Peyer's patch (tissue), 4 donors: ENCODE measurements around the gene TMEM81. TPM values are rescaled to one million over a fixed set of nuclear protein-coding genes. Genes with fewer than 3 reads are reported as not detected.
A peak's percentile ranks its signal among the peaks of the same experiment; 100 is the strongest.

ENCODE experiments used
- DNase-seq, 3 donors: peaks; one replicate each; pipeline ENCODE4 v3.0.0-alpha.2; 2017 to 2019
- H3K27ac ChIP-seq, 4 donors: fragments of 200-600 bp; sonication (generic); one replicate each; pipeline ENCODE4 v1.5.1; 2016 to 2019
- H3K27me3 ChIP-seq, 2 donors: fragments of 200-600 bp; sonication (generic); one replicate each; pipeline ENCODE4 v1.5.1; 2019
- H3K36me3 ChIP-seq, 3 donors: fragments of 200-600 bp; sonication (generic); one replicate each; pipeline ENCODE4 v1.5.1; 2016 to 2019
- H3K4me1 ChIP-seq, 4 donors: fragments of 200-600 bp; sonication (generic); one replicate each; pipeline ENCODE4 v1.5.1; 2016 to 2019
- H3K4me3 ChIP-seq, 4 donors: fragments of 200-600 bp; sonication (generic); 1 replicate in 3 of 4; 2 replicates in 1 of 4; pipeline ENCODE4 v1.5.1; 2016 to 2019; ENCODE audit warnings: mild to moderate bottlenecking in 1 of 4
- H3K9me3 ChIP-seq, 4 donors: fragments of 200-600 bp; sonication (generic); one replicate each; pipeline ENCODE4 v1.5.1; 2016 to 2019; ENCODE audit warnings: mild to moderate bottlenecking in 1 of 4
- POLR2A ChIP-seq, 2 donors: fragments of 450-650 bp; IDR thresholded peaks; one replicate each; pipeline ENCODE4 v1.5.1; 2017; ENCODE audit warnings: antibody characterized with exemption in 2 of 2, mild to moderate bottlenecking in 2 of 2, moderate library complexity in 2 of 2
- total RNA-seq, 4 donors: library from RNA; depleted of rRNA; stranded (reverse); fragments of >200 nt; gene quantifications; one replicate each; pipeline ENCODE4 v1.1.0, GENCODE V29; 2016
- TF ChIP-seq, protein P1 (sequence below), 6 experiments: fragments of 450-650 bp in 4 of 6; fragments of 200-600 bp in 2 of 6; sonication (generic) in 1 of 6; IDR thresholded peaks; one replicate each; pipeline ENCODE4 v1.5.1; 2017 to 2019; ENCODE audit warnings: antibody characterized with exemption in 6 of 6, mild to moderate bottlenecking in 3 of 6, moderate library complexity in 1 of 6

TMEM81 gene
- total RNA-seq, 4 donors from 2014 or later, result 0.88 to 3.3 (median 2.6) TPM

GRCh38 chr1:205058853-205059252, 25.4 kb downstream of the TMEM81 start:
- Histone ChIP-seq H3K27me3 (no peaks in the 10 kb centered on the region), H3K4me3 (no peak overlapping the region), H3K9me3 (no peaks in the 10 kb centered on the region), H3K27ac (no peak overlapping the region), H3K36me3 (no peaks in the 10 kb centered on the region), H3K4me1 (peaks cover 0 to 4% (median 0%) of the 10 kb centered on the region in 4 donors)
- TF ChIP-seq POLR2A (IDR thresholded peaks at IDR 0.05), result no peak
- TF ChIP-seq, protein P1, sequence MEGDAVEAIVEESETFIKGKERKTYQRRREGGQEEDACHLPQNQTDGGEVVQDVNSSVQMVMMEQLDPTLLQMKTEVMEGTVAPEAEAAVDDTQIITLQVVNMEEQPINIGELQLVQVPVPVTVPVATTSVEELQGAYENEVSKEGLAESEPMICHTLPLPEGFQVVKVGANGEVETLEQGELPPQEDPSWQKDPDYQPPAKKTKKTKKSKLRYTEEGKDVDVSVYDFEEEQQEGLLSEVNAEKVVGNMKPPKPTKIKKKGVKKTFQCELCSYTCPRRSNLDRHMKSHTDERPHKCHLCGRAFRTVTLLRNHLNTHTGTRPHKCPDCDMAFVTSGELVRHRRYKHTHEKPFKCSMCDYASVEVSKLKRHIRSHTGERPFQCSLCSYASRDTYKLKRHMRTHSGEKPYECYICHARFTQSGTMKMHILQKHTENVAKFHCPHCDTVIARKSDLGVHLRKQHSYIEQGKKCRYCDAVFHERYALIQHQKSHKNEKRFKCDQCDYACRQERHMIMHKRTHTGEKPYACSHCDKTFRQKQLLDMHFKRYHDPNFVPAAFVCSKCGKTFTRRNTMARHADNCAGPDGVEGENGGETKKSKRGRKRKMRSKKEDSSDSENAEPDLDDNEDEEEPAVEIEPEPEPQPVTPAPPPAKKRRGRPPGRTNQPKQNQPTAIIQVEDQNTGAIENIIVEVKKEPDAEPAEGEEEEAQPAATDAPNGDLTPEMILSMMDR (IDR thresholded peaks at IDR 0.05), result no peak
- DNase-seq, result no peak

DNA sequence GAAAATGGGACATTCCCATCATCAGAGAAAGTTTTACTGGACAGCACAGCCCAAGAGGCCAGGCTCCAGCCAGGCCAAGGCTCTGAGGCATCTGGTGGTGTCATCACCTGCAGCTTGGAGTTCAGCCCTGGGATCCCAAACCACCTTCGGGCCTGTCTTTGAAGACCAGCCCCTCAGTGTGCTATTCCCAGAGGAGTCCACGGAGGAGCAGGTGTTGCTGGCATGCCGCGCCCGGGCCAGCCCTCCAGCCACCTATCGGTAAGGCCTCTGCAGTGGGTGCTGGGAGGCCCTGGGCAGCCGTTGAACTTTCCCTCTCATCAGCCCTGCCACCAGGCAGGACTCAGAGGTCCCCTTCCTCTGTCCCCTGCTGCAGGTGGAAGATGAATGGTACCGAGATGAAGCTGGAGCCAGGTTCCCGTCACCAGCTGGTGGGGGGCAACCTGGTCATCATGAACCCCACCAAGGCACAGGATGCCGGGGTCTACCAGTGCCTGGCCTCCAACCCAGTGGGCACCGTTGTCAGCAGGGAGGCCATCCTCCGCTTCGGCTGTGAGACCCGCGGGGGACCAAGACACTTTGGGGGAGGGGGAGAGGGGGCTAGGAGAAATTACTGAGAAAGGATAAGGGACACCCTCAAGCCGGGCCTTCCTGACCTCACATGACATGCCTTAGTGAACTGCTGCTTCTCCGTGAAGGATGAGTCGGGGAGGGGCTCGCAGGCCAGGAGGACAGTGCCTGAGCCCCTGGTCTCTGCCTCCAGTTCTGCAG, 26.3 kb downstream of the TMEM81 start:
- H3K27me3 ChIP-seq, result no peaks in the 10 kb centered on the region
- no peak overlapping the region for H3K27ac ChIP-seq
- peaks cover 0 to 4% (median 0%) of the 10 kb centered on the region in 4 donors for H3K4me1 ChIP-seq
- no peaks in the 10 kb centered on the region for H3K36me3 ChIP-seq
- H3K4me3 ChIP-seq, result no peak overlapping the region
- TF ChIP-seq POLR2A (IDR thresholded peaks at IDR 0.05), result no peak
- TF ChIP-seq, protein P1 (IDR thresholded peaks at IDR 0.05), result no peak
- H3K9me3 ChIP-seq, result no peaks in the 10 kb centered on the region
- DNase-seq, result peak in 1 of 3 donors; percentile 14

DNA sequence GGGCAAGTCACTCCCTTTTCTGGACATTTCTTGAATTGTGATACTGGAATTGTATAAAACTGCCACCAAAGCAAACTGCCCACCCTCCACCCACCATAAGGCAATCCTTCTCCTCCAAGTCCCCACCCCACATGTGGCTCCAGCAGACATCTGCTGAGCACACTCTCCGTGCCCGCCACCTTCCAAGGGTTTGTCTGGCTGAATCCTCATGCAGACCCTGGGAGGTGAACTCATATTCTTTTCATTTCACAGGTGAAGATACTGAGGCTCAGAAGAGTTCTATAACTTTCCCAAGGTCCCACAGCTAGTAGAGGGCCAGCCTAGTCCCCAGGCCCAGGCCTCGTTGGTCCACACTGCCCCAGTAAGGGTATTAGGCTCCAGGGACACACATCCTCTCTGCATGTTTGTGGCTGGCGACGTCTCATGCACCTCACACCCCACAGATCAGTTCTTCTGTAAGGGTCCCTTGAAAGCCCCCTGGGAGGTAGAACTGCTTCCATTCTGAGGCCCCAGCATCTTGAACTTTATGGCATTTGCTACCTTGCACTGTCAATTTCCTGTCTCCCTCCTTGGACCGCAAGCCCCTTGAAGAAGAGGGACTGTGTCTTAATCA, 27.2 kb downstream of the TMEM81 start:
- H3K27me3 ChIP-seq, result no peaks in the 10 kb centered on the region
- no peaks in the 10 kb centered on the region for H3K9me3 ChIP-seq
- peaks cover 0 to 4% (median 0%) of the 10 kb centered on the region in 4 donors for H3K4me1 ChIP-seq
- no peaks in the 10 kb centered on the region for H3K36me3 ChIP-seq
- no peak overlapping the region for H3K4me3 ChIP-seq
- no peak overlapping the region for H3K27ac ChIP-seq
- DNase-seq, result peak in 1 of 3 donors; percentile 15
- TF ChIP-seq POLR2A (IDR thresholded peaks at IDR 0.05), result no peak
- TF ChIP-seq, protein P1 (IDR thresholded peaks at IDR 0.05), result no peak

DNA sequence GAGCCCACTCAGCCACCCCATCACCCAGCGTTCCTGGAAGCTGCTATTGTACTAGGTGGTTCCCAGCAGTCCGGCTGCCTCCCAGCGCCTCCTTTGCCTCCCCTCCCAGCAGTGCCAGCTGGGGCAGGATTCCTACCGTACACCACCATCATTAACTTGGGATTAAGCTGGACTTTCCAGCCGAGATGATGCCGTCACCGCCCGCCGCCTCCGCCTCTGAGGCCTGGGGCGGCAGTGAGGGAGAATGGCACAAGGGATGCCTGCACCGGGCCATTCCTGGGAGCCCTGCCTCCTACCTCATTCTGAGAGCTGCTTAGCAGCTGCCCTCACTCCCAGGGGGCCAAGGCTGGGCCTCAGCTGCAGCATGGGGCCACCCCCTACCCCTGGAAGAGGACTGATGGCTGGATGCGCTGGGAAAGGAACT, 28.1 kb downstream of the TMEM81 start:
- Histone ChIP-seq H3K36me3 (no peaks in the 10 kb centered on the region), H3K27me3 (no peaks in the 10 kb centered on the region), H3K4me1 (no peaks in the 10 kb centered on the region), H3K9me3 (no peaks in the 10 kb centered on the region), H3K4me3 (no peak overlapping the region), H3K27ac (no peak overlapping the region)
- TF ChIP-seq, protein P1 (IDR thresholded peaks at IDR 0.05), result no peak
- TF ChIP-seq POLR2A (IDR thresholded peaks at IDR 0.05), result no peak
- peak in 1 of 3 donors; percentile 41 for DNase-seq

DNA sequence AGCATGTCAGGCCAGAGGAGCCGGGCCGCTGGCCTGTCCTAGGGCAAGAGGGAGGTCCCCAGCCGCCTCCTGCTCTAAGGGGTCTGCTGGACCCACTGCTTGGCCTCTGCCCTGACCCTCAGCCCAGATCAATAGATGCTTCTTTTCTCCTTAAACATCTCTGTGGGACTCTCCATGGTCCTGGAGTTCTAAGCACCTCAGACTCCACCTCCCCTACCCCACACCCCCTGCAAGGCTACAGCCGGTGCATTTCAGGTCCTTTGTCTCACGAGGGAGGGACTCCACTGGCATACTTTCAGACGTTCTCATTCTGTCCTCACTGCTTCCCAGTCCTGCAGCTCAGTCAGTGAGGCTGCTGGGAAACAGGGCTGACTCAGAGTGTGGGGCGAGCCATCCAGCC, 30.2 kb downstream of the TMEM81 start:
- H3K36me3 ChIP-seq, result no peaks in the 10 kb centered on the region
- H3K9me3 ChIP-seq, result no peaks in the 10 kb centered on the region
- H3K4me1 ChIP-seq, result no peaks in the 10 kb centered on the region
- no peak for TF ChIP-seq POLR2A (IDR thresholded peaks at IDR 0.05)
- TF ChIP-seq, protein P1 (IDR thresholded peaks at IDR 0.05), result no peak
- H3K27me3 ChIP-seq, result no peaks in the 10 kb centered on the region
- no peak overlapping the region for H3K4me3 ChIP-seq
- no peak overlapping the region for H3K27ac ChIP-seq
- DNase-seq, result no peak
